ENCODE results near the gene CNTLN.
"Not testable (repeated sequence)": the region's sequence is repeated elsewhere in the genome, so short reads cannot be mapped to it uniquely, and the experiment has no call there.

- TF ChIP-seq ELF1 (IDR thresholded peaks at IDR 0.05; ENCODE audit: borderline replicate concordance, low read depth); SRF (IDR thresholded peaks at IDR 0.05; ENCODE audit: low read depth): not testable (repeated sequence)
- TF ChIP-seq, protein P1, sequence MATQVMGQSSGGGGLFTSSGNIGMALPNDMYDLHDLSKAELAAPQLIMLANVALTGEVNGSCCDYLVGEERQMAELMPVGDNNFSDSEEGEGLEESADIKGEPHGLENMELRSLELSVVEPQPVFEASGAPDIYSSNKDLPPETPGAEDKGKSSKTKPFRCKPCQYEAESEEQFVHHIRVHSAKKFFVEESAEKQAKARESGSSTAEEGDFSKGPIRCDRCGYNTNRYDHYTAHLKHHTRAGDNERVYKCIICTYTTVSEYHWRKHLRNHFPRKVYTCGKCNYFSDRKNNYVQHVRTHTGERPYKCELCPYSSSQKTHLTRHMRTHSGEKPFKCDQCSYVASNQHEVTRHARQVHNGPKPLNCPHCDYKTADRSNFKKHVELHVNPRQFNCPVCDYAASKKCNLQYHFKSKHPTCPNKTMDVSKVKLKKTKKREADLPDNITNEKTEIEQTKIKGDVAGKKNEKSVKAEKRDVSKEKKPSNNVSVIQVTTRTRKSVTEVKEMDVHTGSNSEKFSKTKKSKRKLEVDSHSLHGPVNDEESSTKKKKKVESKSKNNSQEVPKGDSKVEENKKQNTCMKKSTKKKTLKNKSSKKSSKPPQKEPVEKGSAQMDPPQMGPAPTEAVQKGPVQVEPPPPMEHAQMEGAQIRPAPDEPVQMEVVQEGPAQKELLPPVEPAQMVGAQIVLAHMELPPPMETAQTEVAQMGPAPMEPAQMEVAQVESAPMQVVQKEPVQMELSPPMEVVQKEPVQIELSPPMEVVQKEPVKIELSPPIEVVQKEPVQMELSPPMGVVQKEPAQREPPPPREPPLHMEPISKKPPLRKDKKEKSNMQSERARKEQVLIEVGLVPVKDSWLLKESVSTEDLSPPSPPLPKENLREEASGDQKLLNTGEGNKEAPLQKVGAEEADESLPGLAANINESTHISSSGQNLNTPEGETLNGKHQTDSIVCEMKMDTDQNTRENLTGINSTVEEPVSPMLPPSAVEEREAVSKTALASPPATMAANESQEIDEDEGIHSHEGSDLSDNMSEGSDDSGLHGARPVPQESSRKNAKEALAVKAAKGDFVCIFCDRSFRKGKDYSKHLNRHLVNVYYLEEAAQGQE (IDR thresholded peaks at IDR 0.05; ENCODE audit: low read depth) = not testable (repeated sequence)
These were observed 219.2 kb downstream of the CNTLN start for GRCh38 chr9:17354006-17354405.

Data from HCT116 (cell line).